Measurements from ENCODE around the gene ETV7.
"Not testable (repeated sequence)": the region's sequence is repeated elsewhere in the genome, so short reads cannot be mapped to it uniquely, and the experiment has no call there.

Gene ETV7

DNA sequence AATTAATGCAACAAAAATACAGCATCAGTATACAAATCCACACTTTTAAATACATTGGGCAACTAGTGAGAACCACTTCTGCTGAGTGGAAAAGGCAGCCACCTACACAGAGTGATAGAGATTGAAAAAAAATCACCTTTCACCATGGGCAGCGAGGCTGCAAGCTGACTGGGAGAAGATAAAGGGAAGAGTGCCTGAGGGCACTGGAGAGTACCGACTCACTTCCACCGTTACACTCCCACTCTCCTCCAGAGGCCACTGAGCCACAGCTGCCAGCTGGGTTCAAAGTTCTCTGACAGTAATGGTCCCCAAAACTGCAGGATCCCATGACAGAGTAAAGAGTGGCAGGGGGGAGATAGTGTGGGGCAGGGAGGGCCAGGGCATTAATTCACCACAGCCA lies 31.1 kb upstream of the ETV7 start:
- no peaks in the 10 kb centered on the region for H3K79me2 ChIP-seq (ENCODE audit: insufficient read depth, low read length)
- H3K36me3 ChIP-seq (ENCODE audit: insufficient read depth, low read length), result no peaks in the 10 kb centered on the region
- no peaks in the 10 kb centered on the region for H3K9me2 ChIP-seq (replicated peaks; ENCODE audit: low read depth, low read length)
- no peaks in the 10 kb centered on the region for H3F3A ChIP-seq (ENCODE audit: low read depth)
- H3K4me2 ChIP-seq (ENCODE audit: low read depth, low read length, poor library complexity, severe bottlenecking), result no peak overlapping the region
- no peaks in the 10 kb centered on the region for H3K27me3 ChIP-seq (ENCODE audit: insufficient read depth, low read length, poor library complexity, severe bottlenecking)
- H3K9ac ChIP-seq (ENCODE audit: low read depth, low read length, poor library complexity, severe bottlenecking), result no peak overlapping the region
- H2AFZ ChIP-seq (ENCODE audit: low read length), result no peak overlapping the region
- H3K4me1 ChIP-seq (ENCODE audit: insufficient read depth, low read length, poor library complexity, severe bottlenecking), result peaks cover 5% of the 10 kb centered on the region
- no peak overlapping the region for H3K4me3 ChIP-seq (ENCODE audit: low read length, poor library complexity, severe bottlenecking)
- H4K20me1 ChIP-seq (ENCODE audit: insufficient read depth, low read length, poor library complexity, severe bottlenecking), result no peaks in the 10 kb centered on the region
- TF ChIP-seq EZH2phosphoT487 (IDR thresholded peaks at IDR 0.05; ENCODE audit: borderline replicate concordance), result no peak
- TF ChIP-seq, protein P1, sequence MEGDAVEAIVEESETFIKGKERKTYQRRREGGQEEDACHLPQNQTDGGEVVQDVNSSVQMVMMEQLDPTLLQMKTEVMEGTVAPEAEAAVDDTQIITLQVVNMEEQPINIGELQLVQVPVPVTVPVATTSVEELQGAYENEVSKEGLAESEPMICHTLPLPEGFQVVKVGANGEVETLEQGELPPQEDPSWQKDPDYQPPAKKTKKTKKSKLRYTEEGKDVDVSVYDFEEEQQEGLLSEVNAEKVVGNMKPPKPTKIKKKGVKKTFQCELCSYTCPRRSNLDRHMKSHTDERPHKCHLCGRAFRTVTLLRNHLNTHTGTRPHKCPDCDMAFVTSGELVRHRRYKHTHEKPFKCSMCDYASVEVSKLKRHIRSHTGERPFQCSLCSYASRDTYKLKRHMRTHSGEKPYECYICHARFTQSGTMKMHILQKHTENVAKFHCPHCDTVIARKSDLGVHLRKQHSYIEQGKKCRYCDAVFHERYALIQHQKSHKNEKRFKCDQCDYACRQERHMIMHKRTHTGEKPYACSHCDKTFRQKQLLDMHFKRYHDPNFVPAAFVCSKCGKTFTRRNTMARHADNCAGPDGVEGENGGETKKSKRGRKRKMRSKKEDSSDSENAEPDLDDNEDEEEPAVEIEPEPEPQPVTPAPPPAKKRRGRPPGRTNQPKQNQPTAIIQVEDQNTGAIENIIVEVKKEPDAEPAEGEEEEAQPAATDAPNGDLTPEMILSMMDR (conservative IDR thresholded peaks at IDR 0.05; ENCODE audit: low read length), result no peak
- H3K9me3 ChIP-seq (ENCODE audit: insufficient read depth, low read depth, low read length), result no peaks in the 10 kb centered on the region

DNA sequence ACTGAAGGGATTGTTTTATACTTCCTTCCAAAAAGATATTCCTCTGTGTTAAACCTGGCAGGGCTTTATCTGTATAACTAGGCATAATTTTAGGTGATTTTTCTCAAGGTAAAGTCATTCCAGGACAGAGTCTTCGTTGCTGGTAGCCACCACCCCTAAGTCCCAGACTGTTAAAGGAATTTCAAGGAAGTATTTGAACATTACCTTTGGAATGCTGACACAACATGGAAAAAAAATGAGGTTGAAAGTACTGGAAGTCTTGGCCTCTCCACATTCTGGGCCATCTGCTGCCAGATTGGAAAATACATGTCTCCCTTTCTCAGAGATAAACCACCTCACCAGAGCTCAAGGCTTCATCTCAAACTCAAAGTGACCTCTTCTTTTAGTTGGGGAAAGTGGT lies 27.0 kb upstream of the ETV7 start:
- no peak for TF ChIP-seq EZH2phosphoT487 (IDR thresholded peaks at IDR 0.05; ENCODE audit: borderline replicate concordance)
- TF ChIP-seq, protein P1 (conservative IDR thresholded peaks at IDR 0.05; ENCODE audit: low read length), result no peak
- H3K4me2 ChIP-seq (ENCODE audit: low read depth, low read length, poor library complexity, severe bottlenecking), result no peak overlapping the region

DNA sequence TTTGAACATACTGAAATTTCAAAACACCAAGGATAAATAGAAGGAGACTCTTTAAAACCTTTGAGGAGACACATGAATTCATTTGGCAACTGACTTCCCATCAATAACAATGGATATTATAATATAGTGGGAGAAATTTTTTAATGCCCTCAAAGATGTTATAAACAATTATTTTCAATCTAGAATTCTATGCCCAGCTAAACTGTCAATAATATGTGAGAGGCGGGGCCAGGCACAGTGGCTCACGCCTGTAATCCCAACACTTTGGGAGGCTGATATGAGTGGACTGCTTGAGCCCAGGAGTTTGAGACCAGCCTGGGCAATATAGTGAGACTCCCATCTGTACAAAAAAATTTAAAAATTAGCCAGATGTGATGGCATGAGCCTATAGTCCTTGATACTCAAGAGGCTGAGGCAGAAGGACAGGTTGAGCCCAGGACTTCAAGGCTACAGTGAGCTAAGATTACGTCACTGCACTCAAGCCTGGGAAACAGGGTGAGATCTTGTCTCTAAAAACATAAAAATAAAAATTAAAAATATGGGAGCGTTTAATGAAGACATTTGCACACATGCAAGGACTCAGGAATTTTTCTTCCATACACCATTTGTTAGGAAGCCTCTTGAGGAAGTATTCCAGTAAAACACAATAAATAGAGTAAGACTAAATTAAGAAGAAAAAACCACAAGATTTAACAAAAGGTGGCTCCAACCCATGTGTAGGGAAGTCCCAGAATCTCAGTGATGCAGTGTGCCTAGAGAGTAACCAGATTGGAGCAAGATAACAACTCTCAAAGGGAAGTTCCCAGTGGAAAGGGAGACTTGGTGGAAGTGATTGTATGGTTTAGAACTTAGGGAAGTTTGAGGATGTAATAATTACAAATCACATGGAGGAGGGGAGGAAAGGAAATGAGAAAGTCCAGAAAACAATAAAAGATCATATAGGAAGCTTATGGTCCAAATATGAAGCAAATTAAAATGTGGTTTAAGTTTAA lies 26.3 kb upstream of the ETV7 start:
- H3K9ac ChIP-seq (ENCODE audit: low read depth, low read length, poor library complexity, severe bottlenecking), result no peak overlapping the region
- H3F3A ChIP-seq (ENCODE audit: low read depth), result no peaks in the 10 kb centered on the region
- TF ChIP-seq, protein P1 (conservative IDR thresholded peaks at IDR 0.05; ENCODE audit: low read length), result no peak
- TF ChIP-seq EZH2phosphoT487 (IDR thresholded peaks at IDR 0.05; ENCODE audit: borderline replicate concordance), result no peak
- H2AFZ ChIP-seq (ENCODE audit: low read length), result no peak overlapping the region
- no peaks in the 10 kb centered on the region for H3K4me1 ChIP-seq (ENCODE audit: insufficient read depth, low read length, poor library complexity, severe bottlenecking)
- H3K9me3 ChIP-seq (ENCODE audit: insufficient read depth, low read depth, low read length), result no peaks in the 10 kb centered on the region
- H3K27me3 ChIP-seq (ENCODE audit: insufficient read depth, low read length, poor library complexity, severe bottlenecking), result no peaks in the 10 kb centered on the region
- no peaks in the 10 kb centered on the region for H3K79me2 ChIP-seq (ENCODE audit: insufficient read depth, low read length)
- H3K36me3 ChIP-seq (ENCODE audit: insufficient read depth, low read length), result no peaks in the 10 kb centered on the region
- no peak overlapping the region for H3K4me3 ChIP-seq (ENCODE audit: low read length, poor library complexity, severe bottlenecking)
- no peaks in the 10 kb centered on the region for H4K20me1 ChIP-seq (ENCODE audit: insufficient read depth, low read length, poor library complexity, severe bottlenecking)
- H3K9me2 ChIP-seq (replicated peaks; ENCODE audit: low read depth, low read length), result no peaks in the 10 kb centered on the region
- H3K4me2 ChIP-seq (ENCODE audit: low read depth, low read length, poor library complexity, severe bottlenecking), result no peak overlapping the region

More for the DNA sequence above, 27.0 kb upstream of the ETV7 start:
- Histone ChIP-seq H3K27me3 (ENCODE audit: insufficient read depth, low read length, poor library complexity, severe bottlenecking) (no peaks in the 10 kb centered on the region), H3K9ac (ENCODE audit: low read depth, low read length, poor library complexity, severe bottlenecking) (no peak overlapping the region), H3F3A (ENCODE audit: low read depth) (no peaks in the 10 kb centered on the region), H3K4me3 (ENCODE audit: low read length, poor library complexity, severe bottlenecking) (no peak overlapping the region), H3K4me1 (ENCODE audit: insufficient read depth, low read length, poor library complexity, severe bottlenecking) (no peaks in the 10 kb centered on the region), H4K20me1 (ENCODE audit: insufficient read depth, low read length, poor library complexity, severe bottlenecking) (no peaks in the 10 kb centered on the region), H3K79me2 (ENCODE audit: insufficient read depth, low read length) (no peaks in the 10 kb centered on the region), H3K9me3 (ENCODE audit: insufficient read depth, low read depth, low read length) (no peaks in the 10 kb centered on the region), H3K36me3 (ENCODE audit: insufficient read depth, low read length) (no peaks in the 10 kb centered on the region), H3K9me2 (replicated peaks; ENCODE audit: low read depth, low read length) (no peaks in the 10 kb centered on the region), H2AFZ (ENCODE audit: low read length) (no peak overlapping the region)

DNA sequence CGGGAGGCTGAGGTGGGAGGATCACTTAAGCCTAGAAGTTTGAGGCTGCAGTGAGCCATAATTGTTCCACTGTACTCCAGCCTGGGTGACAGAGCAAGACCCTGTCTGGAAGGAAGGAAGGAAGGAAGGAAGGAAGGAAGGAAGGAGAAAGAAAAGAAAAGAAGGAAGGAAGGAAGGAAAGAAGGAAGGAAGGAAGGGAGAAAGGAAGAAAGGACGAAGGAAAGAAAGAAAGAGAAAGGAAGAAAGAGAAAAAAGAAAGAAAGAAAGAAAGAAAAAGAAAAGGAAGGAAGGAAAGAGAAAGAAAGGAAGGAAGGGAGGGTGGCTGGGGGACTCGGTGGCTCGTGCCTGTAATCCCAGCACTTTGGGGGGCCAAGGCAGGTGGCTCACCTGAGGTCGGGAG lies 22.2 kb upstream of the ETV7 start:
- H3K4me3 ChIP-seq (ENCODE audit: low read length, poor library complexity, severe bottlenecking); H3K27me3 ChIP-seq (ENCODE audit: insufficient read depth, low read length, poor library complexity, severe bottlenecking); H3K9ac ChIP-seq (ENCODE audit: low read depth, low read length, poor library complexity, severe bottlenecking); H2AFZ ChIP-seq (ENCODE audit: low read length); H3K36me3 ChIP-seq (ENCODE audit: insufficient read depth, low read length); H3K9me3 ChIP-seq (ENCODE audit: insufficient read depth, low read depth, low read length); H3F3A ChIP-seq (ENCODE audit: low read depth); H3K4me2 ChIP-seq (ENCODE audit: low read depth, low read length, poor library complexity, severe bottlenecking); H3K9me2 ChIP-seq (replicated peaks; ENCODE audit: low read depth, low read length); H4K20me1 ChIP-seq (ENCODE audit: insufficient read depth, low read length, poor library complexity, severe bottlenecking); H3K4me1 ChIP-seq (ENCODE audit: insufficient read depth, low read length, poor library complexity, severe bottlenecking); H3K79me2 ChIP-seq (ENCODE audit: insufficient read depth, low read length): not testable (repeated sequence)

Measured in Loucy (cell line).